ENCODE results near the gene IQSEC3. TPM values are rescaled to one million over a fixed set of nuclear protein-coding genes. Genes with fewer than 3 reads are reported as not detected.

IQSEC3 gene
- total and polyA plus RNA-seq, 8 donors, result 0.64 to 8.4 (median 6.0) TPM

DNA sequence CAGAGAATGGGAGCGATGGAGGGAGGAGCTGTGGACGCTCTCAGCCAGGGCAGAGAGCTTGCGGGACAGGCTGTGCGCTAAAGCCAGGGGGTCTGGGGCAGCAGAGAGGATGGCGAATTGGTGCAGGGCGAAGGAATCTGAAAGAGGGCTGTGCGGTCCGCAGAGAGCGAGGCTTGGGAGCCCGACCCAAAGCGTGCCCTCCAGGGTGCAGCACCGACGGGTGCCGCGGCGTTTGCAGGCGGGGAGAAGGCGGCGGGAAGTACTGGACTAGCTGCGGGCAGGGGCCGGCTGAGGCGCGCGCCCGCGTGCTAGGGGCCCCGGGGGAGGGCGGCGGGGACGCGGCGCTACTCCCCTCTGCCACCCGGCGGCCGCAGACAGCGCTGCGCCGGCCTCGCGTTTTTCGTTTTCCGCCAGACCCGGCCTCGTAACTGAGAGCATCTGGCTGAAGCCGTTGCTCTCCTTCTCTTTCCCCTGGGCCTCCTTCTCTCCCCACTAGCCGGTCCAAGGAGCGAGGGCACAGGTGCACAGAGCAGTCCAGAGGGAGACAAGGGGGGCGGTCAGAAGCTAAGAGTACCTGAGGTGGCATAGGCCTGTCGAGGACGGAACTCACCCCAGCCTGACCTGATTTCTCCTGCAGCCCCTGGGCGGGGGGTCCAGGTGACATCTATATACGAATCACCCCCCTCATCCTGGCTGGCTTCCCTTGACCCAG, 122.5 kb downstream of the IQSEC3 start:
- peak in 3 of 4 donors; percentile 63 to 83 (median 75) for DNase-seq
- TF ChIP-seq, protein P1, sequence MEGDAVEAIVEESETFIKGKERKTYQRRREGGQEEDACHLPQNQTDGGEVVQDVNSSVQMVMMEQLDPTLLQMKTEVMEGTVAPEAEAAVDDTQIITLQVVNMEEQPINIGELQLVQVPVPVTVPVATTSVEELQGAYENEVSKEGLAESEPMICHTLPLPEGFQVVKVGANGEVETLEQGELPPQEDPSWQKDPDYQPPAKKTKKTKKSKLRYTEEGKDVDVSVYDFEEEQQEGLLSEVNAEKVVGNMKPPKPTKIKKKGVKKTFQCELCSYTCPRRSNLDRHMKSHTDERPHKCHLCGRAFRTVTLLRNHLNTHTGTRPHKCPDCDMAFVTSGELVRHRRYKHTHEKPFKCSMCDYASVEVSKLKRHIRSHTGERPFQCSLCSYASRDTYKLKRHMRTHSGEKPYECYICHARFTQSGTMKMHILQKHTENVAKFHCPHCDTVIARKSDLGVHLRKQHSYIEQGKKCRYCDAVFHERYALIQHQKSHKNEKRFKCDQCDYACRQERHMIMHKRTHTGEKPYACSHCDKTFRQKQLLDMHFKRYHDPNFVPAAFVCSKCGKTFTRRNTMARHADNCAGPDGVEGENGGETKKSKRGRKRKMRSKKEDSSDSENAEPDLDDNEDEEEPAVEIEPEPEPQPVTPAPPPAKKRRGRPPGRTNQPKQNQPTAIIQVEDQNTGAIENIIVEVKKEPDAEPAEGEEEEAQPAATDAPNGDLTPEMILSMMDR (IDR thresholded peaks at IDR 0.05), result peak; percentile 61 to 80
- peak overlapping the region; percentile 21 to 25 for H3K4me3 ChIP-seq
- intact Hi-C loops (cut with DNase I), result no loop called here
- ATAC-seq, result peak; percentile 97
- no peaks in the 10 kb centered on the region for H3K9me3 ChIP-seq
- H3K27ac ChIP-seq, result no peak overlapping the region
- no peaks in the 10 kb centered on the region for H3K36me3 ChIP-seq
- peaks cover 0 to 10% of the 10 kb centered on the region in 2 donors for H3K4me1 ChIP-seq
- H3K27me3 ChIP-seq, result peaks cover 0 to 43% of the 10 kb centered on the region in 2 donors

DNA sequence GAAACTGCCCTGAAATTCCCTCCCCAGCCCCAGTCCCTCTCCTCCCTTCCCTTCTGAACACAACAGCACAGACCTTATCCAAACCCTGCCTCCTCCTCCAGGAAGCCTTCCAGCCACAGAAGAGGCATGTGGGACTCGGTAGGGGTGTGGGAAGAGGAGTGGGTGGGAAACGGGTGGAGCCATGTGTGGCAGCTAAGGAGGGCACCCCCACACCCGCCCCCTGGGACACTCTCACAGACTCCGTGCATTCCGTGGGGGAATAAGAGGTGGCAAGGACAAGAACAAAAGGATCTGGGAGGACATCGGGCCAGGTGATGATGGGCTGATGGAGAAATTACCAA, 123.0 kb downstream of the IQSEC3 start:
- Histone ChIP-seq H3K27ac (no peak overlapping the region), H3K27me3 (peaks cover 0 to 48% of the 10 kb centered on the region in 2 donors), H3K36me3 (no peaks in the 10 kb centered on the region), H3K4me1 (peaks cover 0 to 10% of the 10 kb centered on the region in 2 donors), H3K4me3 (no peak overlapping the region), H3K9me3 (no peaks in the 10 kb centered on the region)
- peak in 1 of 4 donors; percentile 17 for DNase-seq
- intact Hi-C loops (cut with DNase I), result no loop called here
- ATAC-seq, result no peak
- TF ChIP-seq, protein P1 (IDR thresholded peaks at IDR 0.05), result no peak

DNA sequence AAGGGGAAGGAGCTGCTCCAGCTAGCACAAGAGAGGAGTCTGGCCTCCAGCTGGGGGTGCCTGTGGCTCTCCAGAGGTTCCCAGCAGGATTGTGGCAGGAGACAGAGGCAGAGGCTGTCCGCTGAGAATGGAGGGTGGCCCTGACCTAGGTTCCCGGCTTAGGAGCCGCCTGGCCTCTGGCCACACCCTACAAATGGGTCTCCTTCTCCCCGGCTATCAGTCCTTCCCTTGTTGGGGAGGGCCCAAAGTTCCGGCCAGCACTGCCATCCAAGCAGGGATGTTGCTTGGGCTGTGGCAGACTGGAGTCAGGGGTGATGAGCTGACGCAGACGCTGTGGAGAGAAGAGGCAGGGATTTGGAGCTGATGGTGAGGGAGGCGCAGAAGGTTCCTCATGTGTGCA, 124.3 kb downstream of the IQSEC3 start:
- Histone ChIP-seq H3K4me1 (peaks cover 0 to 10% of the 10 kb centered on the region in 2 donors), H3K4me3 (no peak overlapping the region), H3K27ac (no peak overlapping the region), H3K27me3 (peaks cover 0 to 60% of the 10 kb centered on the region in 2 donors), H3K36me3 (no peaks in the 10 kb centered on the region), H3K9me3 (no peaks in the 10 kb centered on the region)
- TF ChIP-seq, protein P1 (IDR thresholded peaks at IDR 0.05), result no peak
- intact Hi-C loops (cut with DNase I), result no loop called here
- ATAC-seq, result no peak
- DNase-seq, result peak in 1 of 4 donors; percentile 41

DNA sequence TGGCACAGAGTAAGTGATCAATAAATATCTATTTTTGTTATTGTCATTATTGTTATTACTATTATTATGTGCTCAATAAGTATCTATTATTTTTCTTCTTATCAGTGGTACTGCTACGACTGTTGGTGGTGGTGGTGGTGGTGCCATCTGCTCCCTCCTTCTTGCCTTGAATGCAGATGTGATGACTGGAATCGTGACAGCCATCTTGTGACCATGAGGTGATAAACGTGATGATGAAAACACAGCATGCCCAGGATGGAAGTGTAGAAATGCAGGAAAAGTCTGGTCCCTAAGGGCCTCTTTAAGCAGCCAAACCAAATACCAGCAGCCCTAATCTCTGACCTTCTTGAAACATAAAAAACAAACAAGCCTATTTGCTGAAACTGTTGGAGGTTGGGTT, 125.0 kb downstream of the IQSEC3 start:
- H3K4me1 ChIP-seq, result peaks cover 0 to 10% of the 10 kb centered on the region in 2 donors
- H3K4me3 ChIP-seq, result no peak overlapping the region
- H3K36me3 ChIP-seq, result no peaks in the 10 kb centered on the region
- intact Hi-C loops (cut with DNase I), result no loop called here
- peaks cover 0 to 61% of the 10 kb centered on the region in 2 donors for H3K27me3 ChIP-seq
- H3K9me3 ChIP-seq, result no peaks in the 10 kb centered on the region
- ATAC-seq, result no peak
- TF ChIP-seq, protein P1 (IDR thresholded peaks at IDR 0.05), result no peak
- DNase-seq, result no peak
- H3K27ac ChIP-seq, result no peak overlapping the region

DNA sequence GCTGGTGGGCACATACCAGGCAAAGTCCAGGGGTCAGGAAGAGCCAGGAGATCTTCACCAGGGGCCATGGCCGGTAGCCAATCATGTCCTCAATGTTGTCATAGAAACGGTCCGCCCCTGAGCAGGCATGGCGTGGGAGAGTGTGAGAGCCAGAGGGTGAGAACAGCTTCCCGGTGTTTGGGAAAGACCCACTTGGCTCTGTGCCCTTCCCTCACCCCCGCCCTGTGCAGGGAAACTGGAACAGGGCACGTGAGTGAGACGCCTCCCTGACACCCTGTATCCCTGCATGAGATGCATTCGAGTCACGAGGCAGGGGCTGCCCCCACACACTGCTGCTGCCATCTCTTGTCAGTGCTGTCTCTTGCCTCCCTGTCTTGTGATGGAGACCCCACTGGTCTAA, 126.7 kb downstream of the IQSEC3 start:
- TF ChIP-seq, protein P1 (IDR thresholded peaks at IDR 0.05), result no peak
- Histone ChIP-seq H3K27me3 (peaks cover 0 to 61% of the 10 kb centered on the region in 2 donors), H3K9me3 (no peaks in the 10 kb centered on the region), H3K4me3 (no peak overlapping the region), H3K36me3 (no peaks in the 10 kb centered on the region), H3K4me1 (peaks cover 0 to 10% of the 10 kb centered on the region in 2 donors), H3K27ac (no peak overlapping the region)
- intact Hi-C loops (cut with DNase I), result no loop called here
- DNase-seq (peak in 1 of 4 donors; percentile 28), ATAC-seq (no peak)
